SW 1271 (cell line): ENCODE data around the gene NOS1AP.

Experiments
- DNase-seq, 2 experiments: peaks; one replicate each; lab custom pipeline; 2025; lab: John Stamatoyannopoulos, UW

Gene NOS1AP

GRCh38 chr1:162138112-162138511 is 68.6 kb downstream of the NOS1AP start:
- no peak for DNase-seq

- DNase-seq, result no peak
Observed at GRCh38 chr1:162138599-162139181, 69.2 kb downstream of the NOS1AP start.

GRCh38 chr1:162139211-162139610 is 69.7 kb downstream of the NOS1AP start:
- DNase-seq, result no peak

GRCh38 chr1:162141281-162142054 is 72.0 kb downstream of the NOS1AP start:
- DNase-seq, result peak in 1 of 2 experiments; percentile 43

GRCh38 chr1:162142968-162143367 is 73.5 kb downstream of the NOS1AP start:
- DNase-seq, result no peak

GRCh38 chr1:162144268-162144667 is 74.8 kb downstream of the NOS1AP start:
- DNase-seq, result no peak

GRCh38 chr1:162144853-162145252 is 75.4 kb downstream of the NOS1AP start:
- no peak for DNase-seq

GRCh38 chr1:162145280-162145965 is 75.9 kb downstream of the NOS1AP start:
- DNase-seq, result no peak

GRCh38 chr1:162145966-162146696 is 76.6 kb downstream of the NOS1AP start:
- DNase-seq, result no peak

- no peak for DNase-seq
Observed at GRCh38 chr1:162147760-162148159, 78.3 kb downstream of the NOS1AP start.

- DNase-seq, result no peak
Observed at GRCh38 chr1:162150112-162150511, 80.6 kb downstream of the NOS1AP start.

GRCh38 chr1:162151900-162152829 is 82.7 kb downstream of the NOS1AP start:
- no peak for DNase-seq

- no peak for DNase-seq
Observed at GRCh38 chr1:162153374-162153773, 83.9 kb downstream of the NOS1AP start.

- DNase-seq, result no peak
Observed at GRCh38 chr1:162157469-162157868, 88.0 kb downstream of the NOS1AP start.

- DNase-seq, result no peak
Observed at GRCh38 chr1:162158624-162159271, 89.3 kb downstream of the NOS1AP start.

- no peak for DNase-seq
Observed at GRCh38 chr1:162159515-162159914, 90.0 kb downstream of the NOS1AP start.

GRCh38 chr1:162161916-162162550 is 92.5 kb downstream of the NOS1AP start:
- DNase-seq, result no peak

GRCh38 chr1:162165528-162165927 is 96.0 kb downstream of the NOS1AP start:
- no peak for DNase-seq

GRCh38 chr1:162166917-162167615 is 97.6 kb downstream of the NOS1AP start:
- DNase-seq, result no peak

GRCh38 chr1:162168261-162168660 is 98.8 kb downstream of the NOS1AP start:
- DNase-seq, result no peak
